HepG2 (cell line): ENCODE data around the gene MSH4. TPM values are rescaled to one million over a fixed set of nuclear protein-coding genes. Genes with fewer than 3 reads are reported as not detected.

Experiments
- ATAC-seq: fragments of 200-7000 bp; cut with Tn5 transposase; 3 replicates; pipeline ENCODE4 v1.9.1; 2020; ENCODE audit warnings: mild to moderate bottlenecking, moderate library complexity
- BruUV-seq: library from RNA; stranded (reverse); fragments of 400-500 nt; replicated peaks from 2 replicates; lab custom pipeline; 2021; lab: Mats Ljungman, UMichigan
- CTCF ChIA-PET: fragments of 300-600 bp; formaldehyde crosslinking; extraction: SDS; loops from one replicate; lab custom pipeline; 2021; ENCODE audit warnings: low total read pairs, inconsistent platforms, low intra/inter-chr PET ratio; lab: Yijun Ruan, JAX
- POLR2A ChIA-PET: fragments of 350-600 bp; sonication (Branson Sonifier 250); formaldehyde crosslinking; loops from one replicate; lab custom pipeline; 2020; ENCODE audit warnings: antibody characterized with exemption, inconsistent platforms; lab: Yijun Ruan, JAX
- DNase-seq: peaks from one replicate; pipeline ENCODE4 v3.0.0-alpha.2; 2015; ENCODE audit warnings: low spot score
- FAIRE-seq: peaks from 3 replicates; lab custom pipeline; 2011; peaks lifted over from hg19 to GRCh38; lab: Jason Lieb, UNC
- H2AFZ ChIP-seq: one replicate; pipeline ENCODE4 v1.6.1; 2011; ENCODE audit warnings: low read length, inconsistent platforms
- H3K27ac ChIP-seq: fragments of 300-600 bp; 3 replicates; pipeline ENCODE4 v1.8.0; 2011; ENCODE audit warnings: mixed run types, mild to moderate bottlenecking, mixed read lengths, low read length, inconsistent platforms; ENCODE audit not compliant: insufficient read depth; ENCODE audit errors: extremely low read length
- H3K27me3 ChIP-seq, 2 experiments: fragments of 200-600 bp in 1 of 2; 2 replicates in 1 of 2; 3 replicates in 1 of 2; pipeline versions ENCODE4 v1.6.0 to v1.8.0; 2011; ENCODE audit warnings: low read length in 2 of 2, mild to moderate bottlenecking in 2 of 2, moderate library complexity in 2 of 2, inconsistent platforms in 1 of 2; ENCODE audit not compliant: insufficient read depth in 2 of 2, control insufficient read depth in 1 of 2
- H3K36me3 ChIP-seq, 2 experiments: fragments of 200-600 bp in 1 of 2; replicated peaks in 1 of 2; 2 replicates in 1 of 2; 3 replicates in 1 of 2; pipeline versions ENCODE4 v1.5.1 to v1.8.0; 2011; ENCODE audit warnings: low read length in 2 of 2, inconsistent platforms in 1 of 2; ENCODE audit not compliant: insufficient read depth in 2 of 2, control insufficient read depth in 1 of 2
- H3K4me1 ChIP-seq: 2 replicates; pipeline ENCODE4 v1.5.1; 2012; ENCODE audit warnings: low read length, inconsistent platforms; ENCODE audit not compliant: insufficient read depth
- H3K4me2 ChIP-seq: 2 replicates; pipeline ENCODE4 v1.6.0; 2011; ENCODE audit warnings: low read depth, low read length, inconsistent platforms
- H3K4me3 ChIP-seq, 3 experiments: fragments of 200-600 bp in 1 of 3; sonication (generic), shearing (Covaris generic) in 1 of 3; replicated peaks in 1 of 3; 2 replicates each; pipeline ENCODE4 v1.5.1; 2011 to 2016; ENCODE audit warnings: low read length in 3 of 3, inconsistent platforms in 2 of 3, low read depth in 2 of 3, mild to moderate bottlenecking in 2 of 3, control low read depth in 1 of 3, mixed read lengths in 1 of 3; ENCODE audit not compliant: insufficient read depth in 1 of 3
- H3K79me2 ChIP-seq: one replicate; pipeline ENCODE4 v1.6.1; 2011; ENCODE audit warnings: low read length, inconsistent platforms; ENCODE audit not compliant: insufficient read depth
- H3K9ac ChIP-seq: 2 replicates; pipeline ENCODE4 v1.6.0; 2011; ENCODE audit warnings: mild to moderate bottlenecking, low read depth, low read length, inconsistent platforms; ENCODE audit not compliant: insufficient read depth
- H3K9me3 ChIP-seq: 2 replicates; pipeline ENCODE4 v1.5.1; 2012; ENCODE audit warnings: mild to moderate bottlenecking, low read length
- H4K20me1 ChIP-seq: 2 replicates; pipeline ENCODE4 v1.6.0; 2011; ENCODE audit warnings: inconsistent platforms, mild to moderate bottlenecking, low read length, moderate library complexity; ENCODE audit not compliant: insufficient read depth
- HHEX ChIP-seq: IDR thresholded peaks from 2 replicates; pipeline ENCODE4 v1.6.1; 2016; ENCODE audit warnings: control low read depth
- HNRNPL ChIP-seq: fragments of 200-400 bp; formaldehyde crosslinking; IDR thresholded peaks from 2 replicates; pipeline ENCODE4 v1.6.1; 2017; ENCODE audit warnings: mild to moderate bottlenecking, low read depth, low read length
- KAT7 ChIP-seq: IDR thresholded peaks from 2 replicates; pipeline ENCODE4 v1.6.1; 2018; ENCODE audit warnings: borderline replicate concordance, missing compliant biosample characterization
- KLF12 ChIP-seq: sonication (generic); formaldehyde crosslinking; IDR thresholded peaks from 2 replicates; pipeline ENCODE4 v1.4.0; 2020; ENCODE audit warnings: missing genetic modification reagents, borderline replicate concordance
- KLF13 ChIP-seq: sonication (generic); formaldehyde crosslinking; IDR thresholded peaks from 2 replicates; pipeline ENCODE4 v1.4.0; 2020; ENCODE audit warnings: mild to moderate bottlenecking, missing genetic modification reagents
- NFE2L1 ChIP-seq: sonication (generic); formaldehyde crosslinking; IDR thresholded peaks from 2 replicates; pipeline ENCODE4 v1.4.0; 2020; ENCODE audit warnings: missing genetic modification reagents, mild to moderate bottlenecking, borderline replicate concordance
- NFYC ChIP-seq: IDR thresholded peaks from 2 replicates; pipeline ENCODE4 v1.6.1; 2016; ENCODE audit warnings: missing genetic modification reagents, missing compliant biosample characterization
- POLR2AphosphoS5 ChIP-seq: IDR thresholded peaks from 2 replicates; pipeline ENCODE4 v1.6.1; 2012; ENCODE audit warnings: low read depth, low read length
- RARG ChIP-seq: sonication (generic); formaldehyde crosslinking; IDR thresholded peaks from 2 replicates; pipeline ENCODE4 v1.4.0; 2020; ENCODE audit warnings: low read depth, mild to moderate bottlenecking, missing genetic modification reagents
- RBM22 ChIP-seq: fragments of 200-400 bp; formaldehyde crosslinking; optimal IDR thresholded peaks from 2 replicates; pipeline ENCODE3; 2017; ENCODE audit warnings: mild to moderate bottlenecking, low read length, moderate library complexity
- SNAPC5 ChIP-seq: sonication (generic); formaldehyde crosslinking; IDR thresholded peaks from 2 replicates; pipeline ENCODE4 v1.8.1; 2023; ENCODE audit warnings: mild to moderate bottlenecking, missing genetic modification reagents, borderline replicate concordance
- TERF1 ChIP-seq: sonication (generic); formaldehyde crosslinking; IDR thresholded peaks from 2 replicates; pipeline ENCODE4 v1.8.0; 2022; ENCODE audit warnings: mild to moderate bottlenecking, missing genetic modification reagents, moderate library complexity
- ZFP36 ChIP-seq: fragments of 150-350 bp; IDR thresholded peaks from 2 replicates; pipeline ENCODE4 v1.6.1; 2018; ENCODE audit warnings: borderline replicate concordance, low read length, low read depth; ENCODE audit not compliant: partially characterized antibody
- ZFP41 ChIP-seq: sonication (generic); formaldehyde crosslinking; IDR thresholded peaks from 2 replicates; pipeline ENCODE4 v1.4.0; 2020; ENCODE audit warnings: mild to moderate bottlenecking, missing genetic modification reagents, borderline replicate concordance
- ZFX ChIP-seq: sonication (generic); formaldehyde crosslinking; IDR thresholded peaks from 2 replicates; pipeline ENCODE4 v1.4.0; 2020; ENCODE audit warnings: mild to moderate bottlenecking, low read depth, missing genetic modification reagents, moderate library complexity
- ZNF17 ChIP-seq: sonication (generic); formaldehyde crosslinking; IDR thresholded peaks from 2 replicates; pipeline ENCODE4 v1.5.0; 2020; ENCODE audit warnings: mild to moderate bottlenecking, missing genetic modification reagents
- ZNF33B ChIP-seq: sonication (generic); formaldehyde crosslinking; IDR thresholded peaks from 2 replicates; pipeline ENCODE4 v1.5.1; 2020; ENCODE audit warnings: mild to moderate bottlenecking, missing genetic modification reagents
- ZNF703 ChIP-seq: sonication (generic); formaldehyde crosslinking; IDR thresholded peaks from 2 replicates; pipeline ENCODE4 v1.5.1; 2020; ENCODE audit warnings: missing genetic modification reagents, mild to moderate bottlenecking, moderate library complexity, borderline replicate concordance
- WGBS: methylation state at CpG from one replicate; pipeline ENCODE4 v1.1.6; 2017; ENCODE audit warnings: low lambda C conversion rate; 5-methylcytosine and 5-hydroxymethylcytosine counted together
- in situ Hi-C: cut with HindIII; loops from 2 replicates; pipeline ENCODE4 v1.10.0; 2017; ENCODE audit warnings: low pct_unique_long_range_greater_than_20kb; ENCODE audit not compliant: extremely low pct_ligation_motif_present
- intact Hi-C: fragments of 100-400 bp; cut with micrococcal nuclease; formaldehyde crosslinking; loops from one replicate; pipeline ENCODE4 v1.10.0; 2022; ENCODE audit not compliant: unreplicated experiment
- polyA plus RNA-seq, 8 experiments: library from polyadenylated mRNA; depleted of rRNA in 3 of 8; stranded (reverse) in 7 of 8; unstranded in 1 of 8; fragments of >200 nt; fragmentation: Illumina TruSeq in 4 of 8; extraction: Trizol in 4 of 8; gene quantifications; 2 replicates each; pipeline versions ENCODE4 v1.2.1 to v1.2.3, GENCODE V29; 2011 to 2016; ENCODE audit warnings: low read depth in 4 of 8, missing spikeins in 1 of 8, mixed read lengths in 1 of 8; ENCODE audit not compliant: insufficient read depth in 1 of 8
- total RNA-seq, 5 experiments: library from RNA; depleted of rRNA; stranded (reverse); fragments of >200 nt; fragmentation: Illumina TruSeq; extraction: Trizol; gene quantifications; 2 replicates each; pipeline ENCODE4 v1.2.3, GENCODE V29; 2016; ENCODE audit warnings: low read depth in 1 of 5
- TF ChIP-seq, protein P1 (sequence below): sonication (generic); formaldehyde crosslinking; IDR thresholded peaks from 2 replicates; pipeline ENCODE4 v1.5.0; 2020; ENCODE audit warnings: missing genetic modification reagents

The MSH4 gene
- total and polyA plus RNA-seq, 2 of the 13 experiments (the other 11 are each of a cell fraction or from before 2014, with no cell fraction given): 0.01 to 0.09 TPM

DNA sequence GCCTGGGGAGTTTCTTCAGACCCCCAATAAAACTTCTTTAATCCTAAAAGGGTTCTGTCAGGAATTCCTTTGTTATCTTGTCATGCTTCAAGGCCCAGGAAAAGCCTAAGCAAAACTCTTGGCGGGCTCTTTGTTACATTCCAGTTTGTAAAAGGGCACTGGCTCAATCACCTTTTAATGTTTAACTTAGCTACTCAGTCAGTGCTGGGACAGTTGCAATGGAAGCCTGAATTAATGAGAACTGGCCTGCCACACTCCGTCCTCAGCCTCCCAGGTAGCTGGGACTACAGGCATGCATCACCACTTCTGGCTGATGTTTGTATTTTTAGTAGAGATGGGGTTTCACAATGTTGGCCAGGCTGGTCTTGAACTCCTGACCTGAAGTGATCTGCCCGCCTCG, 156.8 kb downstream of the MSH4 start:
- DNase-seq (peak; percentile 21), ATAC-seq (peak; percentile 69), FAIRE-seq (no peak)
- Histone ChIP-seq H3K9me3 (no peaks in the 10 kb centered on the region), H3K4me1 (peaks cover 15% of the 10 kb centered on the region), H3K4me3 (no peak overlapping the region), H4K20me1 (no peaks in the 10 kb centered on the region), H3K27me3 (no peaks in the 10 kb centered on the region), H2AFZ (no peak overlapping the region), H3K27ac (no peak overlapping the region), H3K4me2 (no peak overlapping the region), H3K36me3 (no peaks in the 10 kb centered on the region), H3K79me2 (no peaks in the 10 kb centered on the region), H3K9ac (no peak overlapping the region)
- WGBS: 54% methylated on average over 3 of the region's 4 CpGs
- POLR2A ChIA-PET: no interaction called here
- in situ Hi-C loops: no loop called here
- no TSS peak for BruUV-seq
- CTCF ChIA-PET: no interaction called here
- TF ChIP-seq ZFP41 (CRISPR knock-in tag): no peak
- no peak for TF ChIP-seq KAT7
- no peak for TF ChIP-seq ZFX (CRISPR knock-in tag)
- TF ChIP-seq, protein P1, sequence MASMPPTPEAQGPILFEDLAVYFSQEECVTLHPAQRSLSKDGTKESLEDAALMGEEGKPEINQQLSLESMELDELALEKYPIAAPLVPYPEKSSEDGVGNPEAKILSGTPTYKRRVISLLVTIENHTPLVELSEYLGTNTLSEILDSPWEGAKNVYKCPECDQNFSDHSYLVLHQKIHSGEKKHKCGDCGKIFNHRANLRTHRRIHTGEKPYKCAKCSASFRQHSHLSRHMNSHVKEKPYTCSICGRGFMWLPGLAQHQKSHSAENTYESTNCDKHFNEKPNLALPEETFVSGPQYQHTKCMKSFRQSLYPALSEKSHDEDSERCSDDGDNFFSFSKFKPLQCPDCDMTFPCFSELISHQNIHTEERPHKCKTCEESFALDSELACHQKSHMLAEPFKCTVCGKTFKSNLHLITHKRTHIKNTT (CRISPR knock-in tag): no peak
- TF ChIP-seq ZFP36: no peak
- TF ChIP-seq ZNF17 (CRISPR knock-in tag): no peak
- TF ChIP-seq HNRNPL: no peak
- TF ChIP-seq KLF13 (CRISPR knock-in tag): no peak
- TF ChIP-seq POLR2AphosphoS5: no peak
- TF ChIP-seq NFE2L1: no peak
- no peak for TF ChIP-seq TERF1 (CRISPR knock-in tag)
- TF ChIP-seq NFYC (CRISPR knock-in tag): no peak
- TF ChIP-seq RARG (CRISPR knock-in tag): no peak
- no peak for TF ChIP-seq RBM22
- TF ChIP-seq KLF12: no peak
- TF ChIP-seq HHEX (CRISPR knock-in tag): no peak
- TF ChIP-seq ZNF33B (CRISPR knock-in tag): no peak
- no peak for TF ChIP-seq ZNF703 (CRISPR knock-in tag)
- TF ChIP-seq SNAPC5 (CRISPR knock-in tag): no peak
- intact Hi-C loops: no loop called here
